Left ventricle myocardium superior (tissue), 1 donor: ENCODE results near the gene WNK2. TPM values are rescaled to one million over a fixed set of nuclear protein-coding genes. Genes with fewer than 3 reads are reported as not detected.

ENCODE experiments used
- ATAC-seq: fragments of 200-7000 bp; cut with Tn5 transposase; one replicate; pipeline ENCODE4 v1.9.1; 2020; ENCODE audit warnings: mild to moderate bottlenecking, moderate library complexity
- DNase-seq: peaks from one replicate; pipeline ENCODE4 v3.0.0-alpha.2; 2020
- intact Hi-C: fragments of 100-400 bp; cut with micrococcal nuclease; formaldehyde crosslinking; loops from one replicate; pipeline ENCODE4 v1.11.0; 2022
- total RNA-seq: library from RNA; stranded (reverse); fragmentation: NEBNext Ultra II Directional; extraction: Animal tissue kit (Norgen Biotek cat#: 25700); gene quantifications from one replicate; pipeline ENCODE4 v1.2.1, GENCODE V29; 2021
- donor health status: DM: no; HTN: yes; CAD: no; lungs with severe emphysema.

Gene WNK2
- total RNA-seq, 1 donor from 2014 or later: 250 TPM

- intact Hi-C loops: no loop called here
- no peak for ATAC-seq
- no peak for DNase-seq
Measured at GRCh38 chr9:93258818-93259489, 75.0 kb downstream of the WNK2 start.

DNA sequence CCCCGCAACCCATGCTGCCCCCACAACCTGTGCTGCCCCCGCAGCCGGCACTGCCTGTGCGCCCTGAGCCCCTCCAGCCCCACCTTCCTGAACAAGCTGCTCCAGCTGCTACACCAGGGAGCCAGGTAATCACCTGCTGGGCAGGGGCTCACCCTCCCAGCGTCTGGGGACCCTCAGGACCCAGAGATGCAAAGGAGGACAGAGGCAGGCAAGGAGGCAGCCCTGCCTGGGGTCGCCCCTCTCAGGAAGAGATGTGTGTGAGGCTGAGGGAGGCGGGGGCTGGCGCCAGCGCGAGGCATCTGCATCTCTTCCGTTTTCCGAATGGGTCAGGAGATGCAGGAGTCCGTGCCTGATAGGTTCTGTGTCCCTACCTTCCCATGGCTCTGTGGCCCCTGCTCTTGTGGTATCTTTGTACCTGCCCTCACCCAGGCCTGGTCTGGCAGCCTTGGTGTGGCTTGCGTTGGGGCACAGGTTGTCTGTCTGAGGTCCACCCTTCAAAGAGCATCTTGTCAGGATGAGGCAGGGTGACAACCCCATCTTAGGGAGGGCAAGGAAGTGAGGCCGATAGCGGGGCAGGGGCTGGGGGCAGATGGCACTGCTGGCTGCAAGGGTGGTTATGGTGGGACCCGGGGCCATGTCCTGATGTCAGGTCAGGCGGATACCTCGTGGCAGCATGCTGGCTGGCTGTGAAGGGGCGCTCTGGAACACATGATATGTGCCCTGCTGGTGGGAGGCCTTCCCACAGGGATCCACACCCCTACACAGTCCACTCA, 75.7 kb downstream of the WNK2 start:
- intact Hi-C loops: no loop called here
- no peak for ATAC-seq
- no peak for DNase-seq

DNA sequence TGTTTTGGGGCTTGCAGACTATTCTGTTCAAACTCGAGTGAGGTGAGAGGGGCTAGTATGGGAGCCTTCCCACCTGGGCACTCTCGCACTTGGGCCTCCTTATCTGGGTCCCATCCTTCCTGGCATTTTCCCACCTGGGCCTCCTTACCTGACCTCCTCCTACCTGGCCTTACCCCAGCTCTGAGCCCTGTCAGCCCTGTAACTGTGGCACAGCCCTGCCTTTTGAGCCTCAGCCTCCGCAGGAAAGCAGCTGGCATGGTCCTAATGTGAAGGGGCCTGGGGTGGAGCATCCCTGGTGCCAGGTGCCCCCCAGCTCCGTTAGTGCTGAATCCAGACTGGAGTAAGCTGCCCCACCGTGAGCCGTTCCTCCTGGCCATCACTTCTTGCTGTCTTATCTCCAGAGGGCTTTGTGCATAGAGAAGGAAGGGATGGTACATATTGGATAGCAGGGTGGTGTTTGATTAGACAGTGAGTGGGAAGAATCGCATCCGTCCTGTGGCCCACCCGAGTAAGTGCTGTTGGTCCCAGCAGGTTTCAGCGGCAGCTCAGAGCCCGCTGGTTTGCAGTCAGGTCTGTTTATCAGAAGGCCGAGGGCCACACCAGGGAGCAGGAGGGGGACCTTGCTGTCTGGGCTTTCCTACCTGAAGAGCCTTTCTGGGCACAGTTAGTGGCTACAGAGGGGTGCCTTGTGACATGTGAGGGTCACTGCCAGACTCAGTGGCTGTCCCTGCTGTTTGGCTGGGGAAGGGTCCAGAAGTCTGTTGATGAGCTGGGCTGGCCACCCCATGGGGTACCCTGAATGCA, 76.5 kb downstream of the WNK2 start:
- ATAC-seq: no peak
- intact Hi-C loops: no loop called here
- no peak for DNase-seq

DNA sequence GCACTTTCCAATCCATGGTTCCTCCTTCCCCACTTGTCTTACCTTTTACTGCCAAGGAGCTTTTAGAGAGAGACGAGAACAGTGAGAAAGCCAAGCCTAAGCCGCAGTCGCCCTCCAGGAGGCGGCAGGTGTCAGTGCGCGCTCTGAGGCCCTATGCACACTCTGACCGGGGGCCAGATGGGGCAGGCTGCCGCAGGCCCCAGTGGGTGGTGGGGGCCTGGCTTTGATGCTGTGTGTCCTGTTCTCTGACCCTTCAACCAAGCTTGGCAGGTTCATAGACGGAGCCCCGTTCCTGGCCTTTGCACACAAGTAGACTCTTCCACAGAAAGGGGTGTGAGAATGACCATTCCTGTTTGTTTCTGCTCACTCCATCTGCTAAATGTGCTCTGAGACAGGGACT, 77.3 kb downstream of the WNK2 start:
- ATAC-seq (no peak), DNase-seq (no peak)
- intact Hi-C loops: no loop called here

DNA sequence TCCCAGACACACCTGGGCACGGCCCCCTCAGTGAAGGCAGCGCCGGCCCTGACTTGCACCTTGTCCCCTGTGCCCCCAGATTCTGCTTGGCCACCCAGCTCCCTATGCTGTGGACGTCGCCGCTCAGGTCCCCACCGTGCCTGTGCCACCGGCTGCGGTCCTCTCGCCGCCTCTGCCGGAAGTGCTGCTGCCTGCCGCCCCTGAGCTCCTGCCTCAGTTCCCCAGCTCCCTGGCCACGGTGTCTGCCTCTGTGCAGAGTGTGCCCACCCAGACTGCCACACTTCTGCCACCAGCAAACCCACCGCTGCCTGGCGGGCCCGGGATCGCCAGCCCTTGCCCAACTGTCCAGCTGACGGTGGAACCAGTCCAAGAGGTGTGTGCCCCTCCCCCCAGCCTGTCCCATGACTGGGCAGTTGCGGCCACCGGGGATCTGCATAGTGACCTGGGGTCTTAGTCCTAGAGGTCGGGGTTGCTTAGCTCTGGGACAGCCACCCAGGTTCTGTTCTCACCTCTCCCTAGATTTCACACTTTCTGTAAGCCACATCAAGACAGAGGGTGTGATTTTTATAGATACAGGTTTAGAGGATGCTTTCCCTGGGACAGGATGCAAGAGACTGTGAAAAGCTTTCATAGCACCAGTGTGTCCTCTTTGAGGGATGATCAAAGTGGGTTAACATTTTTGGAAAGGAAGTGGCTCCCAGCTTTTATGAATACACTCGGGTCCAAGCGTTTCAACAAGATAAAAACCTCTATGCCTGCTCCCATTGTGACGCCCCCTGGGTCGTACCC, 78.0 kb downstream of the WNK2 start:
- peak; percentile 30 for DNase-seq
- peak; percentile 4 for ATAC-seq
- intact Hi-C loops: no loop called here

DNA sequence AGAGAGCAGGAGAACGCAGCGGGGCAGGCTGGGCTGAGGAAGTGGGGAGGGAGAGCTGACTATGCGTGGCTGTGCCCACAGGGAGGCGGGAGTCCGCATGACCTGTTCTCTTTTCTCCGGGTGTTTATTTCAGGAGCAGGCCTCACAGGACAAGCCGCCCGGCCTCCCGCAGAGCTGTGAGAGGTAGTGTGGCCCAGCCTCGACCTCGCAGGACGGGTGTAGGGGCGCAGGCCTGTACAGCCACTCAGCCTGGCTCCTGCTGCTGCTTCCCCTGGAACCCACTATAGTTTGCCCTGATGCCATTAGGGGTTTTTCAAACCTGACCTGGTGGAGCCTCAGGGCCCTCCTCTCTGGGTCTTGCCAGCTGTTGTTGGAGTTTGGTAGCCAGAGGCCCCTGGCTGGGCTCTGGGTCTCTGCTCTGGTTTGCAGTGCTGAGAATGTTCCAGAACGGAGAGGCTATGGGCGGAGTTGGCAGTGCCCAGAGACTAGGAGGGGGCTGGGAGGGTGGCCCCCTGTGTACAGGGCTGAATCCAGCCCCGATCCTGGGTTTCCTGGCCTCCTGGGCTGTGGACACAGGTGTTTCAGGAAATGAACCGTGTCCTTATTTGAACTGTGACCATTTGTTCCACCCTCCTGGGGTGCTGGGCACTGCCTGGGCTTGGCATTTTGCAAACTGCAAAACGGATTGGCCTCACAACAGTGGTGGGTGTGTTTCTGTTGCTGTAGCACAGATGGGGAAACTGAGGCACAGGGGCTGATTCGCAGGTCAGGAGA, 78.8 kb downstream of the WNK2 start:
- ATAC-seq (peak; percentile 54), DNase-seq (peak; percentile 51)

GRCh38 chr9:93263334-93264229, 79.6 kb downstream of the WNK2 start:
- ATAC-seq (no peak), DNase-seq (no peak)
- intact Hi-C loops: no loop called here

More for the DNA sequence above, 78.8 kb downstream of the WNK2 start:
- intact Hi-C loops: no loop called here

GRCh38 chr9:93264338-93265125, 80.6 kb downstream of the WNK2 start:
- intact Hi-C loops: no loop called here

DNA sequence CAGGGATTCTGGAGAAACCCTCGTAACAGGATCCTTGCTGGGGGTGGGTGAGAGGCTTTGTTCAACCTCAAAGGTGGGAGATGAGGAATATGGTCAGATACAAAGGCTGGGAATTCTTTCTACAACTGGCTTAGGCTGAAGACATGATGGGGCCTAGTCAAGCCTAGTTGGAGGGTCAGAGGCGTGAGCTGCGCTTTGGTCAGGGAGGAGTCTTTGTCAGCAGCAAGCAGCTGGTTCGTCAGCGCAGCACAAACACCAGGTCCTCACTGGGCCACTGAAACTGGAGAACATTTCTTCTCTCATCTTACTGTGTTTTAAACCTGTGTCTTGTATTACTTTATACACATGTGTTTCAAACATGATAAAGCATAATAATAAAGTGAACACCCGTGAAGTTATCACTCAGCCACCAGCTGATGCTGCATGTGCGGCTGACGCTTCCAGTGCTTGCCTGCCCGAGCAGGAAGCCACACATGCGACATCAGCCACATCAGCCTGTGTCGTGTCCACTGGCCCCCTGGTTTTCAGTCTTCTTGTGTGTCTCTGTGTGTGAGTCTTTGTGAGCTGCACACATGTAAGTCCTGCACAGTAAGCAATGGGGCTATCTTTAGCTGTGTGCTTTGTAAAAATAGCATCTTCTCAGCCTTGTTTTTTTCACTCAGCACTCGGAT, 81.5 kb downstream of the WNK2 start:
- intact Hi-C loops: no loop called here
- ATAC-seq (no peak), DNase-seq (no peak)

More at GRCh38 chr9:93264338-93265125, 80.6 kb downstream of the WNK2 start:
- ATAC-seq: no peak
- DNase-seq: no peak

- DNase-seq (no peak), ATAC-seq (peak; percentile 5)
- intact Hi-C loops: no loop called here
Measured at GRCh38 chr9:93265972-93266371, 82.0 kb downstream of the WNK2 start.

DNA sequence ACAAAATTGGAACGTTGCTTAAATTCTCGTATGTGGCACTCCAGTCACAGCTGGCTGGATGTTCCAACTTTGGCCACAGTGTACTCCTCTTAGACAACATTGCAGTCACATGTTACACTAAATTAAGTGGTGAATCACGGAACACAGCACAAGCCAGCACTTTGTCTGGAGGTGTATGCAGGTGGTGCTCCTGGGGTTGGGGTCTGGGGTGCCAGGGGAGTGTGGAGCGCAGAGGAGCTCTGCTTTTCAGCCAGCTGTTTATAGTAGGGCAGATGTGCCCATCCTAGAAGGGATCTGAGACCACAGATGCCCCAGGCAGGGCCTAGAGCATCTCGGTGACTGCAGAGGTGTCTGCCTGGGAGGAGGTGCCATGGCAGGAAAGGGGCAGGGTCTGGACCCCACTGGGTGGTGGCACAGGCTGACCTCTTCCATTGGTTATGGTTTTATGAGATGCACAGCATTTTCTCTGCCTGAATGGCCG, 82.6 kb downstream of the WNK2 start:
- DNase-seq: no peak
- peak; percentile 30 for ATAC-seq
- intact Hi-C loops: no loop called here

DNA sequence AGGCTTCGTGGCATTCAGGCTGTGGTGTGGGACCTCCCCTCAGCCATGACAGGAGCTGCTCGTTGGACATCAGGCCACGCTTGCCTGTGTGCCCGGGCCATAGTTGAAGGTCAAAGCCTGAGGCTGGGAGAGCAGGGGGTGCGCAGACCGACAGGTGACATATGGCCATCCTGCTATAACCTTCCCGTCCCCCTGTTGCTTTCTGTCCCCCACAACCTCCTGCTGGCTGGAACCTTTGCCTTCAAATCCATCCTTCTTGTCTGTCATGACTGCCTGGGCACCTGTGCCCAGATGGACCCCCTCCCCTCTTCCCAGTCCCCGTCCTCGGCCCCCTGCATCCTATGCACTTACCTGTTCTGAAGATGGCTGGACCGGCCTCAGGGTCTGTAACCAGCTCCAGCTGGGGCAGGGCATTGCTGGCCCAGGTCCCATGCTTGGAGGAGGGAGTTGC, 83.2 kb downstream of the WNK2 start:
- DNase-seq: peak; percentile 25
- intact Hi-C loops: no loop called here
- no peak for ATAC-seq

DNA sequence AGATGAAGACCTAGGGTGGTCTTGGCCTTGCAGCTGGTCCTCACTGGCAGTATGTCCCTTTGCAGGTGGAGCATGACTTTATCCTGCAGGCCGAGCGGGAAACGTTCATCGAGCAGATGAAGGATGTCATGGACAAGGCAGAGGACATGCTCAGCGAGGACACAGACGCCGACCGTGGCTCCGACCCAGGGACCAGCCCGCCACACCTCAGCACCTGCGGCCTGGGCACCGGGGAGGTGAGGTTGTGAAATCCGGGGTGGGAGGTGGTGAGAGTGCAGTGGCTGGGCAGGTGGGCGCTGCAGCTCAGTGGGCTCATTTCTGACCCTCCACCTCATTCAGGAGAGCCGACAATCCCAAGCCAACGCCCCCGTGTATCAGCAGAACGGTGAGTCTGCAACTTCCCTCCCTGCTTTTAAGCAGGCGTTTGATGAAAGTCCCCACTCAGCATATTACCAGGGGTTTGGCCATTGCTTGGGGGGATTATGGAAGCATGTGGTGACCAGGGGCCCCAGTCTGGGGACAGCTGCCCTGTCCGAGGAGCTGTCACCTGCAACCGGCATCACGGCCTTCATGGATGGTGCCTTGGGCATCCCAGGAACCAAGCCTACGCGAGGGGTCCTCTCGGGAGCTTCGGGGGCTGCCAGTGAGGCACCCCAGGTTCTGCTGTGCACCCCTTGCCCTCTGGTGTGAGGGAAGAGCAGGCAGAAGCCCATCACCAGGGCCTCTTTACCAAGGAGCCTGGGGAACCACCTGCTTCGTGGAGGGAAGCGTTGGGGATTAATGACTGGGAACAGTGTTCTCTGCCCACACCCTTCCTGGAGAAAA, 84.0 kb downstream of the WNK2 start:
- DNase-seq (no peak), ATAC-seq (no peak)
- intact Hi-C loops: no loop called here

- DNase-seq (no peak), ATAC-seq (no peak)
- intact Hi-C loops: no loop called here
Measured at GRCh38 chr9:93268551-93269314, 84.8 kb downstream of the WNK2 start.
